IPS DF 19.7 (cell line): ENCODE data around the gene NCBP3.
"Not testable (repeated sequence)": the region's sequence is repeated elsewhere in the genome, so short reads cannot be mapped to it uniquely, and the experiment has no call there.

ENCODE experiments used
- DNase-seq: peaks from one replicate; pipeline ENCODE4 v3.0.0-alpha.2; 2013; ENCODE audit warnings: low read depth, low spot score

The NCBP3 gene

DNA sequence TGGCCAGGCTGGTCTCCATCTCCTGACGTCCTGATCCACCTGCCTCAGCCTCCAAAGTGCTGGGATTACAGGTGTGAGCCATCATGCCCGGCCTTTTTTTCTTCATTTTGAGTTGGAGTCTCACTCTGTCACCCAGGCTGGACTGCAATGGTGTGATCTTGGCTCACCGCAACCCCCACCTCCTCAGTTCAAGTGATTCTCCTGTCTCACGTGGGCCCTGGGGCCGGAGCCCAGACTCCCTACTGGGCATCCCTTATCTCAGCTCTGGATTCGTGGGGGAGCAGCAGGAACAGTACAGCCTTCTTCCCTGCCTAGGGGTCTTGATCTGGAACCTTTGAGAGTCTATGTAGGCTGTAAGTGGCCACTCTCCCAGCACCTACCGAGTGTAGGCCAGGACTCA lies 52.8 kb downstream of the NCBP3 start:
- not testable (repeated sequence) for DNase-seq

DNA sequence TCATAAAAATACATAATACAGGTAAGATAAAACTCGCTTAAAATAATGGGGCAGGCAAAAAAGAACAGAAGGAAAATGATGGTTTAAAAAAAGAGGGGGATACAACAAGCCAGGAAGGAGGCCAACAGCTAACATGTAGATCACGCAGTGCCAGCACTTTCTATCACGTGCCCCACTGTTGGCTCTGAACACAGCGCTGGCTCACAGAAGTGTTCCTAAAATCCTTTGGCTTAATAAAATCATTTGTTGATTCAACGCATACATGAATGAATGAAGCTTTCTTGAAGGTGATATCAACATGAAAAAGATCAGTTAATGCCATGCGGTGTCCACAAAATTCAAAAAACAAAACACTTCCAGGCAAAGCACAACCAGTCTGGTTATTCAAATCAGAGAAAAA lies 53.6 kb downstream of the NCBP3 start:
- no peak for DNase-seq

GRCh38 chr17:3788200-3788599 lies 57.8 kb downstream of the NCBP3 start:
- DNase-seq: no peak

- not testable (repeated sequence) for DNase-seq
Measured at GRCh38 chr17:3785323-3785722, 60.7 kb downstream of the NCBP3 start.

DNA sequence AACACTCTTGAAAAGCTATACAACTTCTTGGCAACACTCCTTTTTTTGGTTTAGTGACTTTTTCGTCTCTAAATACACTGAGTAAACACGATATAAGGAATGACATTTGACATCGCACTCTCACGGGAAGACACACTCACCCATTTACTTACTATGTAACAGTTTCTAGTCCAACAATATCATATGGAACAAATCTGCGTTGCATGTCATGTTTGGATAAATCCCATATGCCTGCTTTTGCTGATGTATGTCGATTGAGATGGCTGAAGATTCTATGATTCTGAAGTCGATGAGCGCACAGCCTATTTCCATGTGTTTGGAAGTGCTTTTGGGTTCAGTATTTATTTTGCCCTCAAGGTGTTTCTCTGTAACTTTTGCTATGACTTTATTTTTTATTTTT lies 63.3 kb downstream of the NCBP3 start:
- no peak for DNase-seq

DNA sequence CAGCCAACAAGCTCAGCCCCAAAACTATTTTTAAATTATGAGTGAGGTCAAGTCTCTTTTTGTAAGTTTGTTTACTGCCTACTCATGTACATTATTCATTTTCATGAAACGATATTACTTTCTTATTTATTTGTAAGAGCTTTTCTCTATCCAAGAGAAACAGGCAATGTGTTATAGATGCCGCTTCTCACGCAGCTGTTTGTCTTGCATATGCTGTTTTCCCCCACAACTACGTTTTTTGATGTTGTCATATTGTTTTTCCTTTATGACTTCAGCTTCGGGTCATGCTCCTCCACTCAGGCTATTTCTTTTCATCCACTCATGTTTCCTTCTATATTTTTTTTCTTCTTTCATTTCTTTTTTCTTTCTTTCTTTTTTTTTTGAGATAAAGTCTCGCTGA lies 65.1 kb downstream of the NCBP3 start:
- DNase-seq: no peak

GRCh38 chr17:3777366-3778120 lies 68.5 kb downstream of the NCBP3 start:
- DNase-seq: no peak

DNA sequence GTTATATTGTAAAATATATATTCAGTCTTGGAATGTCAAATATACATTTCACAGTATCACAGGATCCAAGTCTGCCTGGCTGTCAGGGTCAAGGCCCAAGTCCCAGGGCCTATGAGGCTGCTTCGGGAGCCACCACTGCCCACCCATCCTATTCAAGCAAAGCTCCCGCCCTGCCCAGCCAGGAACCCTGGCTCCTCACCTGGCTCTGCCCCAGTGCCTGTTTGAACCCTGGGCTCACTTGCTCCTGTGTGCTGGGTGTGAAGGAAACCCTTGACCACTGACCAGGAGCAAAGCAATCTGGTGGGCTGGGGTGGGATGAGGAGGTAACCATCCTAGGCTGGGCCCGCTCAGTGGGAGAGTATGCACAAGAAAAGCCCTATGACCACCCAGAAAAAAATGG lies 72.1 kb downstream of the NCBP3 start:
- no peak for DNase-seq

DNA sequence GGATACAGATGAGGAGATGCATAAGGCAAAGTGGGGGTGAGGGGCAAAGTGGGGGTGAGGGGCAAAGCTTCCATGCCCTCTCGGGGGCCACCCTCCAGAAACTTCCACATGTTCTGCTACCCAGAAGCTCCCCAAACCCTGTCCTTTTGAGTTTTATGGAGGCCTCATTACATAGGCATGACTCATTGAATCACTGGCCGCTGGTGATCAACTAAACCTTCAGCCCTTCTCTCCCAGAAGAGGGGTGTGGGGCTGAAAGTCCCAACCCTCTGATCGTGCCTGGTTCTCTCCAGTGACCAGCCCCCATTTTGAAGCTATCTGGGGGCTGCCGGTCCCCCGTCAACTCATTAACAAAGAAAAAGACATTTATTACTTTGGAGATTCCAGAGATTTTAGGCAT lies 72.5 kb downstream of the NCBP3 start:
- DNase-seq: no peak

DNA sequence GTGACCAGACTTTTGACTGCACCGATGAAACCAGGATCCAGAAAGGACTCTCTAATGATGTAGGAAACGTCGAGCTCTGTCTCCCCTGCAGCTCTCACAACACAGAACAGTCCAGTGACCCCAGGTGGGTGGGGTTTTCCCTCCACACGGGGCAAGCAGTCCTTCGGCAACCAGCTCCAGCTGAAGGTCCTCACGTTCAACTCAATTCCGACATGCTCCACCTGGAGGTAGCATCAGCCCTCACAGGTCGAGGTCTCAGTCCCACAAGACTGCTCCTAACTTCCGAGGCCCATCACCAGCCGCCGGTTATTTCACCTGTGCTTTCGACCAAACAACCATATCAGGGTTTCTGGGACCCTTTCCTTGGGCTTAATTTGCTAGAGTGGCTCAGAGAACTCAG lies 73.3 kb downstream of the NCBP3 start:
- DNase-seq: peak; percentile 50

GRCh38 chr17:3771140-3771539 lies 74.9 kb downstream of the NCBP3 start:
- no peak for DNase-seq

DNA sequence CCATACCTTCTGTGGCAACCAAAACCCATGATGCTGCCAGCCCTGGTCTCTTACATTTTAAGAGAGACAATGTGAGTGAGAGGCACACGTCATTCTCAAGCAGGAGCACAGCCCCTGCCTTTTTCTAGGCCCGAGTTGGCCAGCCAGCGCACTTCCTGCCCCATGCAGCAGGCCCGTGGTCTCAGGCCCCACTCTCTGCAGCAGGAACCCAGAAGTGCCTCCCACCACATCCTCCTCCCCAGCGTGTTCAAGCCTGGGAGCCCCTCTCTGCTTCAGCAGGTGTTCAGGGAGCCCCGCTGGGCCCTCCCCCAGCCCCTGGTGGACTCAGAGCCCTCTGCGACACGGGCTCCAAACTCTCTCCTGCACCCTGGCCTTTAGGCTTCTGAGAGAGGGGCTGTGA lies 75.6 kb downstream of the NCBP3 start:
- no peak for DNase-seq

DNA sequence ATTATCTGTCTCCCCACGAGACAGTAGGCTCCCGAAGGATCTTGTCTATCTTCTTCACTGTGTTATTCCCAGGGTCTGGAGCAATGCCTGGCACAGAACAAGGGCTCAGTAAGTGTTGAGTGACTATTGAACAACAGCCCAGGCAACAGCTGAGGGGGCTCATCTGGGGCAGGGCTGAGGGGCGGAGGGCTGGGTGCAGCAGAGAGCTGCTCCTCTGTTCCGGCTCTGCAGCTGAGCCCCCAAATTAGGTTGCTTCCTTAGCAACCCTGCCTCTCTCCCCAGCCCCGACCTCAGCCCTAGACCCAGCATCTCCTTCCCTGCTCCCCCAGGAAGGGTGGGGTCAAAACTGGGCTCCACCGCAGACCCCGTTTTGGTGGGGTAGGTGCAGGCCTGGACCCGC lies 77.3 kb downstream of the NCBP3 start:
- no peak for DNase-seq

- DNase-seq: no peak
Measured at GRCh38 chr17:3768341-3768740, 77.7 kb downstream of the NCBP3 start.

GRCh38 chr17:3766779-3767178 lies 79.3 kb downstream of the NCBP3 start:
- DNase-seq: no peak

- no peak for DNase-seq
Measured at GRCh38 chr17:3765981-3766380, 80.1 kb downstream of the NCBP3 start.

GRCh38 chr17:3763777-3764170 lies 82.3 kb downstream of the NCBP3 start:
- DNase-seq: no peak

DNA sequence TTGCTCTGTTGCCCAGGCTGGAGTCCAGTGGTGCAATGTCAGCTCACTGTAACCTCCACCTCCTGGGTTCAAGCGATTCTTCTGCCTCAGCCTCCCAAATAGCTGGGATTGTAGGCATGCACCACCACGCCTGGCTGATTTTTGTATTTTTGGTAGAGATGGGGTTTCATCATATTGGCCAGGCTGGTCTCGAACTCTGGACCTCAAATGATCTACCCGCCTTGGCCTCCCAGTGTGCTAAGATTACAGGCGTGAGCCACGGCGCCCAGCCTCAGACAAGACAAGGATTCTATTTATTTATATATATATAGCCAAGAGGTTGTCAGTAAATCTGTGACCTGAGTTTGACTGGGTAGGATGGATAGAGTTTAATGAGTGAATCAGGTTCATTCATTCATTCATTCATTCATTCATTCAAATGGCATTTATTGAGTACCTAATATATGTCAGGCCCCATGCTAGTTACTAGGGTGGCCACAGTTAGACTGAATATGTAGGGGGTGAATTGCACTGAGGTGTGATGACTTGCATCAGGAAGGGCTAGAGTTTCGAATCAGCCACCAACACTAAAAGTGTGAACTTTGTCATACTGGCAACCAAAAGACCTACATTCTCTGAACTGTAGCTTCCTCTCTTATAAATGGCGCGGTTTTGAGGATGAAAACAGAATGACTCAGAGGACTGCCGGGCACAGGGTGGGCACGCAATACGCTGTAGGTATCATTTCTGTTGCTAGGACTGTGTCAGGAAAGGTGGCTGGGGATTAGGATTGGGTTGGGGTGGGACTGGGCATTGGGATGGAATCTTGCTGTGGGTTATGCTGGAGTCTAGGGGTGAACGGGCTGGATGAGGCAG lies 82.9 kb downstream of the NCBP3 start:
- DNase-seq: no peak

DNA sequence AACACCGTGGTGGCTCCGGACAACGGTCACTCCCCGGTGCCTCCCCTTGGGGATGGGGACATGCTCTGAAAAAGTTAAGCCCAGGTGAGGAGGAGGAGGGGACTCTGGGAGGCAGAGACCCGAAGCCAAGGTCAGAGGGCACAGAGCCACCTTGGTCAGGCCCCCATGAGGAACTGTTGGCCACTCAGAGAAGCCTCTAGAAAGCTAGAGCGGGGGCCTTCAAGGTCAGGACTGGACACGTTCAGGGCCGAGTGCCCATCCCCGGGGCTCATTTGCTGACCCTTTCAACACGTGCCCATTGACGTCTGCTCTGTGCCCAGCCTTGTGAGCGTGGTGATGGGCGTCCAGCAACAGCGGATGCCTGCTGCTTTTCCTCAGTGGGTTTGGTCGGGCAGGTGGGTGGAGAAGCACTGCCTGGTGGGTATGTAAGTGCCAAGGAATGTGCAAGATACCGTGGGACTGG lies 84.1 kb downstream of the NCBP3 start:
- no peak for DNase-seq

DNA sequence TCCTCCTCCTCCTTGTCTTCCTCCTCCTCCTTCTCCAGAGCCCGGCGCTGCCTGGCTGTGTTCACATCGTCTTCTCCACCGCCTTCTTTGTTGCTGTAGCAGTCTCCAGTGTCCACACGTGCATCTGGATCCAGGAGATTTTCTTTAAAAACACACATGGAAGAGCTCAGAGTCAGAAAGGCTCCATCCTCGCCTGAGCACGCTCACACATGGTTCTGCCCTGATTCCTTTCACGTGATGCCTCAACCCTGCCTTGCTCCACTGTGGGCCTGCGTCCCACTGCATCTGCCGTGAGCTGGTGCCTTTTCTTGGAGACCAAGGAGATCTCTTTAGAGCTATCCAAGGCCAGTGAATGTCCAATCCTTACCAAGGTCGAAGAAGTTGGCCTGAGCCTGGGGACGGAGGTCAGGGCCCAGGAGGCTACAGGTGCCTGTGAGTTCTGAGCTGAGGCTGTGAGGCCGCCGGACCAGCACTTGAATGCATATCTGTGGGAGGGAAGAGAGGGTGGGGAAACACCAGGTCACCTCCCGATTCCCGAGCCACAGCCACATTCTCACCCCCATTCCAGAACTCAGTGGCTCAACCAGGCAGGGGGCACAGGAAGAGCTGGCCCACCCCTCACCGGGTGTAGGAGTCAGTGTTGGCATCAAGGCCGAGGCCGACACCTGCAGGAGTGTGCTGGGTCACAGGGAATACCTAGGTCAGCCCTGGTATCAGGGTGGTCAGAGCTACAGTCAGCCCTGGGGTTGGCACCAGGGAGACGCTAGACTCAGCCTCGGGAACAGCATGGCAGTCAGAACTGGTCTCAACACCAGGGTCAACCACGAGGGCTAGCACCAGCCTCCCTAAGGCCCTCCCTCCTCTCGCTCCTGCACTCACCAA lies 84.8 kb downstream of the NCBP3 start:
- no peak for DNase-seq

- DNase-seq: no peak
Measured at GRCh38 chr17:3759597-3760216, 86.3 kb downstream of the NCBP3 start.
